C4-2B (cell line): ENCODE data around the gene ZSCAN10.

Source experiments
- H3K27ac ChIP-seq: fragments of 450-650 bp; 2 replicates; pipeline ENCODE4 v1.5.1; 2017
- ZFX ChIP-seq: fragments of 450-650 bp; IDR thresholded peaks from 2 replicates; pipeline ENCODE4 v1.6.1; 2017
- TF ChIP-seq, protein P1 (sequence below): fragments of 450-650 bp; conservative IDR thresholded peaks from 2 replicates; pipeline ENCODE4 v1.5.1; 2017; ENCODE audit warnings: mild to moderate bottlenecking

ZSCAN10 gene

DNA sequence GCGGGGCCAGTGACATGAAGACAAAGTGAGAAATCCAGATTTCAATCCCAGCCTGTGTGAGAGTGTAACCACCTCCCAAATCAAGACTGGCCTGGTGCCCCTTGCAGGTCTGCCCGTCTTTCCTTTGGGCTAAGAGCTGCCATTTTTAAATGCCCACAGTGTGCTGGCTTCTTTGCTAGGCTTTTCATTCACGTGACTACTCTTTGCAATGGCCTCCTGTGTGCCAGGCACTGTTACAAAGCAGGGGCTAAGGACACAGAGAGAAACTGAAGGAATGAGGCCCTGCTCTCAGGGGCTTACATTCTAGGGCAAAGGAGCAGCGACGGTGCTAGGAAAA is 269 bp upstream of the ZSCAN10 start:
- H3K27ac ChIP-seq, result no peak overlapping the region; the same call in 1 of the 2 replicates
- TF ChIP-seq ZFX, result no peak
- TF ChIP-seq, protein P1, sequence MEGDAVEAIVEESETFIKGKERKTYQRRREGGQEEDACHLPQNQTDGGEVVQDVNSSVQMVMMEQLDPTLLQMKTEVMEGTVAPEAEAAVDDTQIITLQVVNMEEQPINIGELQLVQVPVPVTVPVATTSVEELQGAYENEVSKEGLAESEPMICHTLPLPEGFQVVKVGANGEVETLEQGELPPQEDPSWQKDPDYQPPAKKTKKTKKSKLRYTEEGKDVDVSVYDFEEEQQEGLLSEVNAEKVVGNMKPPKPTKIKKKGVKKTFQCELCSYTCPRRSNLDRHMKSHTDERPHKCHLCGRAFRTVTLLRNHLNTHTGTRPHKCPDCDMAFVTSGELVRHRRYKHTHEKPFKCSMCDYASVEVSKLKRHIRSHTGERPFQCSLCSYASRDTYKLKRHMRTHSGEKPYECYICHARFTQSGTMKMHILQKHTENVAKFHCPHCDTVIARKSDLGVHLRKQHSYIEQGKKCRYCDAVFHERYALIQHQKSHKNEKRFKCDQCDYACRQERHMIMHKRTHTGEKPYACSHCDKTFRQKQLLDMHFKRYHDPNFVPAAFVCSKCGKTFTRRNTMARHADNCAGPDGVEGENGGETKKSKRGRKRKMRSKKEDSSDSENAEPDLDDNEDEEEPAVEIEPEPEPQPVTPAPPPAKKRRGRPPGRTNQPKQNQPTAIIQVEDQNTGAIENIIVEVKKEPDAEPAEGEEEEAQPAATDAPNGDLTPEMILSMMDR, result no peak

DNA sequence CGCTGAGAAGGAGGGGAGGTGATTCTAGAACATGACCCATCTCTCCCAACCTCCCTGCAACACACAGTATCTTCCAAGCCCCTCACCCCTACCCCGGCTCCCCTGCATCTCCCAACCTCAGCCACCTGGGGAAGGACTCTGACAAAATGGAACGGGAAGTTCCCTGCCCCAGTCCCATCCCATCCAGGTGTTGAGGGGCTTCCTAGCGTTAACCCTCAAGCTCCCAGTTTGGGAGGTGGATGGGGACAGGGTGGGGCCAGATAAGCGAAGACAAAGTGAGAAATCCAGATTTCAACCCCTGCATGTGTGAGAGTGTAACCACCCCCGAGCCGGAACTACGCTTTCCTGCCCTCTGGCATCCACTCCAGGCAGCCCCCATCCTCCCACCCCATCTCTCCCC is 1.8 kb downstream of the ZSCAN10 start:
- no peak for TF ChIP-seq ZFX
- TF ChIP-seq, protein P1, result no peak
- H3K27ac ChIP-seq, result no peak overlapping the region

DNA sequence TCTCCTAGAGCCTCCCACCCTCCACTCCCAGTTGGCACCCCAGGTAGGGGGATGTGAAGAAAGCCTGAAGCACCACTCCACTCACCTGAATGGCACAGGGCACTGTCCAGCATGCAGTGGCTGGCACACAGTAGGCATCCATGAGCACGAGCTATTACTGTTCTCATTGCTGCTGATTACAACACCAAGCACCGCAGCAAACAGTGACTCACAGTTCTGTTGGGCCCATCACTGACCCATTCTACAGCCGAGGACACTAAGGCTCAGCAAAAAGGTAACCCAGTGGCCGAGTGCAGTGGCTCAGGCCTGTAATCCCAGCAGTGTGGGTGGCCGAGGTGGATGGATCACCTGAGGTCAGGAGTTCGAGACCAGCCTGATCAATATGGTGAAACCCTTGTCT is 2.7 kb downstream of the ZSCAN10 start:
- TF ChIP-seq ZFX, result no peak
- TF ChIP-seq, protein P1, result no peak
- no peak overlapping the region for H3K27ac ChIP-seq

DNA sequence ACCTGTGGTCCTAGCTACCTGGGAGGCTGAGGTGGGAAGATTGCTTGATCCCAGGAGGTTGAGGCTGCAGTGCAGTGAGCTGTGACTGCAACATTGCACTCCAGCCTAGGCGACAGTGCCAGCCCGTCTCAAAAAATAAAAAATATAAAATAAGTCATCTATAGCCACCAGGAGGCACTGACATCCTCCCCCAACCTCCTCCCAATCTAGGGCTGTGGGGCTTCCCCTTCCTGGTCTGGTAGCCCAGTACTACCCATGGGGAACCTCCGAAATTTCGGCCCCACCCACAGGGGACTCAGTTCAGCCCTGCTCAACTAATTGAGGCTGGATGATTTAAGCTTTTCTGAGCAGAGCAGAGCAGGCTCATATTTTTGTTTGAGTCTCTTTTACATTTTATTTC is 3.2 kb downstream of the ZSCAN10 start:
- TF ChIP-seq ZFX, result no peak
- TF ChIP-seq, protein P1, result peak; percentile 28
- no peak overlapping the region for H3K27ac ChIP-seq

DNA sequence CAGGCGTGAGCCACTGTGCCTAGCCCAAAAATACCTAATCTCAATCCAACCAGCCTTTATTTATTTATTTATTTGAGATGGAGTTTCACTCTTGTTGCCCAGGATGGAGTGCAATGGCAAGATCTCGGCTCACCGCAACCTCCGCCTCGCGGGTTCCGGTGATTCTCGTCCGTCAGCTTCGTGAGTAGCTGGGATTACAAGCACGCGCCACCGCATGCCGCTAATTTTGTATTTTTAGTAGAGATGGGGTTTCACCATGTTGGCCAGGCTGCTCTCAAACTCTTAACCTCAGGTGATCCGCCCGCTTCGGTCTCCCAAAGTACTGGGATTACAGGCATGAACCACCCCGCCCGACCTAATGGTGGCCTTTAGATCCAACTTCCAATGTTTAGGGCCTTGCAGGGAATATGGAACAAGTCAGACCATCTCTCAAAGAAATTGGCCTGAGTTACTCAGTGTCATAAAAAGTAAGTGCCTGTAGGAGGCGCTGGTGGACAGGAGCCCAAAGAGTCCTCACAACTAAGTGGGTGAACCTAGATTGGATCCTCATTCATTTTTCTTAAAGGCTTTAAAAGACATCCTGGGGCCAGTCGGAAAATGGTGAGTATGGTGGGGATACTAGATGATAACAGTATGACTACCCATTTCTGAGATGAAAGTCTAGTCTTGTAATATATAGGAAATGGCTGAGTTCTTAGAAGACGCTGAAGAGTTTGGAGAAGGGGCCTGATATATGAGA is 4.6 kb downstream of the ZSCAN10 start:
- TF ChIP-seq ZFX, result no peak
- TF ChIP-seq, protein P1, result peak; percentile 55

GRCh38 chr16:3092501-3092941 is 6.6 kb downstream of the ZSCAN10 start:
- no peak for TF ChIP-seq ZFX
- TF ChIP-seq, protein P1, result no peak
- H3K27ac ChIP-seq, result no peak overlapping the region

More for the DNA sequence above, 4.6 kb downstream of the ZSCAN10 start:
- no peak overlapping the region for H3K27ac ChIP-seq

DNA sequence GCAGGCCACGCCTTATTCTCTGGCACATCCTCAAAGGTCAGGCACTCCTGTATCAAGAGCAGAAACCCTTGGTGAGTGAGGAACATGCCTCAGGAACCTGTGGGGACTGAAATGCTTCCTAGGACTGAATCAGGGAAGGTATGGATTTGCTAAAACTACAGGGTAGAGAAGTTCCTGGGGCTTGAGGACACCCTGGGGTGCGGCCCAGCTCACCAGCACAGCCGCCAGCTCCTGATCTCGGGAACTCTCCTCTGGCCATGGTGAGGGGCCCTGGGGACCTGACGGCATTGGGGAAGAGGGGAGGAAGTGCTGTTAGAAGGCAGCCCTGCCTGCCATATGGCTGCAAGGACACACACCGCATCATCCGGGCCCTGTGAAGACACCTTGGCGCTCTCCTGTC is 7.5 kb downstream of the ZSCAN10 start:
- TF ChIP-seq, protein P1, result no peak
- no peak for TF ChIP-seq ZFX
- no peak overlapping the region for H3K27ac ChIP-seq
